Liver (tissue), 3 donors: Measurements from ENCODE around the gene SLC22A15.

Experiments
- EGR1 ChIP-seq, 2 donors: IDR thresholded peaks; 2 replicates each; pipeline ENCODE4 v1.6.1; 2016 to 2018; ENCODE audit warnings: antibody characterized with exemption in 2 of 2, low read depth in 2 of 2
- GABPA ChIP-seq, 2 donors: IDR thresholded peaks in 1 of 2; conservative IDR thresholded peaks in 1 of 2; 2 replicates each; pipeline ENCODE4 v1.6.1; 2016; ENCODE audit warnings: antibody characterized with exemption in 2 of 2, mild to moderate bottlenecking in 1 of 2, moderate library complexity in 1 of 2
- TF ChIP-seq, protein P1 (sequence below): fragments of 150-350 bp; IDR thresholded peaks from 2 replicates; pipeline ENCODE4 v1.5.1; 2017; ENCODE audit warnings: improper control_type of control experiment, low read depth, low read length; ENCODE audit not compliant: missing input control
- TF ChIP-seq, protein P2 (sequence below): IDR thresholded peaks from 2 replicates; pipeline ENCODE4 v1.6.1; 2016; ENCODE audit warnings: antibody characterized with exemption, mild to moderate bottlenecking
- donor health status: healthy.
- donor health status: healthy.

DNA sequence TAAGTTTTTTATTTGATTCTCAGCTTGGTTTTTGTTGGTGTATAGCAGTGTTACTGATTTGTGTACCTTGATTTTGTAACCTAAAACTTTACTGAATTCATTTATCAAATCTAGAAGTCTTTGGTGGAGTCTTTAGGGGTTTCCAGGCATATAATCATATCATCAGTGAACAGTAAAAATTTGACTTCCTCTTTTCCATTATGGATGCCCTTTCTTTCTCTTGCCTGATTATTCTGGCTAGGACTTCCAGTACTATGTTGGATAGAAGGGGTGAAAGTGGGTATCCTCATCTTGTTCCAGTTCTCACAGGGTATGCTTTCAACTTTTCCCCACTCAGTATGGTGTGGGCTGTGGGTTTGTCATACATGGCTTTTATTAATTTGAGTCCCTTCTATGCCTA lies 111.3 kb downstream of the SLC22A15 start:
- TF ChIP-seq, protein P1, sequence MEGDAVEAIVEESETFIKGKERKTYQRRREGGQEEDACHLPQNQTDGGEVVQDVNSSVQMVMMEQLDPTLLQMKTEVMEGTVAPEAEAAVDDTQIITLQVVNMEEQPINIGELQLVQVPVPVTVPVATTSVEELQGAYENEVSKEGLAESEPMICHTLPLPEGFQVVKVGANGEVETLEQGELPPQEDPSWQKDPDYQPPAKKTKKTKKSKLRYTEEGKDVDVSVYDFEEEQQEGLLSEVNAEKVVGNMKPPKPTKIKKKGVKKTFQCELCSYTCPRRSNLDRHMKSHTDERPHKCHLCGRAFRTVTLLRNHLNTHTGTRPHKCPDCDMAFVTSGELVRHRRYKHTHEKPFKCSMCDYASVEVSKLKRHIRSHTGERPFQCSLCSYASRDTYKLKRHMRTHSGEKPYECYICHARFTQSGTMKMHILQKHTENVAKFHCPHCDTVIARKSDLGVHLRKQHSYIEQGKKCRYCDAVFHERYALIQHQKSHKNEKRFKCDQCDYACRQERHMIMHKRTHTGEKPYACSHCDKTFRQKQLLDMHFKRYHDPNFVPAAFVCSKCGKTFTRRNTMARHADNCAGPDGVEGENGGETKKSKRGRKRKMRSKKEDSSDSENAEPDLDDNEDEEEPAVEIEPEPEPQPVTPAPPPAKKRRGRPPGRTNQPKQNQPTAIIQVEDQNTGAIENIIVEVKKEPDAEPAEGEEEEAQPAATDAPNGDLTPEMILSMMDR: no peak
- TF ChIP-seq EGR1 (IDR thresholded peaks at IDR 0.05; ENCODE audit: low read depth in 2 of 2): no peak
- TF ChIP-seq GABPA (IDR thresholded peaks at IDR 0.05 in 1 of 2, conservative IDR thresholded peaks at IDR 0.05 in 1 of 2): no peak
- TF ChIP-seq, protein P2, sequence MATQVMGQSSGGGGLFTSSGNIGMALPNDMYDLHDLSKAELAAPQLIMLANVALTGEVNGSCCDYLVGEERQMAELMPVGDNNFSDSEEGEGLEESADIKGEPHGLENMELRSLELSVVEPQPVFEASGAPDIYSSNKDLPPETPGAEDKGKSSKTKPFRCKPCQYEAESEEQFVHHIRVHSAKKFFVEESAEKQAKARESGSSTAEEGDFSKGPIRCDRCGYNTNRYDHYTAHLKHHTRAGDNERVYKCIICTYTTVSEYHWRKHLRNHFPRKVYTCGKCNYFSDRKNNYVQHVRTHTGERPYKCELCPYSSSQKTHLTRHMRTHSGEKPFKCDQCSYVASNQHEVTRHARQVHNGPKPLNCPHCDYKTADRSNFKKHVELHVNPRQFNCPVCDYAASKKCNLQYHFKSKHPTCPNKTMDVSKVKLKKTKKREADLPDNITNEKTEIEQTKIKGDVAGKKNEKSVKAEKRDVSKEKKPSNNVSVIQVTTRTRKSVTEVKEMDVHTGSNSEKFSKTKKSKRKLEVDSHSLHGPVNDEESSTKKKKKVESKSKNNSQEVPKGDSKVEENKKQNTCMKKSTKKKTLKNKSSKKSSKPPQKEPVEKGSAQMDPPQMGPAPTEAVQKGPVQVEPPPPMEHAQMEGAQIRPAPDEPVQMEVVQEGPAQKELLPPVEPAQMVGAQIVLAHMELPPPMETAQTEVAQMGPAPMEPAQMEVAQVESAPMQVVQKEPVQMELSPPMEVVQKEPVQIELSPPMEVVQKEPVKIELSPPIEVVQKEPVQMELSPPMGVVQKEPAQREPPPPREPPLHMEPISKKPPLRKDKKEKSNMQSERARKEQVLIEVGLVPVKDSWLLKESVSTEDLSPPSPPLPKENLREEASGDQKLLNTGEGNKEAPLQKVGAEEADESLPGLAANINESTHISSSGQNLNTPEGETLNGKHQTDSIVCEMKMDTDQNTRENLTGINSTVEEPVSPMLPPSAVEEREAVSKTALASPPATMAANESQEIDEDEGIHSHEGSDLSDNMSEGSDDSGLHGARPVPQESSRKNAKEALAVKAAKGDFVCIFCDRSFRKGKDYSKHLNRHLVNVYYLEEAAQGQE: no peak
